Fibroblast of the aortic adventitia (primary cell): ENCODE results near the gene TIRAP. TPM values are rescaled to one million over a fixed set of nuclear protein-coding genes. Genes with fewer than 3 reads are reported as not detected.
"Not testable (repeated sequence)": the region's sequence is repeated elsewhere in the genome, so short reads cannot be mapped to it uniquely, and the experiment has no call there.

Experiments
- DNase-seq: peaks from one replicate; pipeline ENCODE4 v3.0.0-alpha.2; 2010; ENCODE audit warnings: low read depth
- H3K4me3 ChIP-seq: 2 replicates; pipeline ENCODE4 v1.5.1; 2011; ENCODE audit warnings: low read depth, mild to moderate bottlenecking, control low read depth, low read length, moderate library complexity
- CTCF ChIP-seq: IDR thresholded peaks from 2 replicates; pipeline ENCODE4 v1.5.1; 2011; ENCODE audit warnings: mild to moderate bottlenecking, low read length, control low read depth, inconsistent platforms; ENCODE audit not compliant: insufficient read depth
- total RNA-seq: library from RNA; depleted of rRNA; stranded (reverse); fragments of >200 nt; gene quantifications from 2 replicates; pipeline ENCODE4 v1.2.3, GENCODE V29; 2012; ENCODE audit warnings: low replicate concordance

TIRAP gene
- total RNA-seq, 1 donor = 5.8 TPM

DNA sequence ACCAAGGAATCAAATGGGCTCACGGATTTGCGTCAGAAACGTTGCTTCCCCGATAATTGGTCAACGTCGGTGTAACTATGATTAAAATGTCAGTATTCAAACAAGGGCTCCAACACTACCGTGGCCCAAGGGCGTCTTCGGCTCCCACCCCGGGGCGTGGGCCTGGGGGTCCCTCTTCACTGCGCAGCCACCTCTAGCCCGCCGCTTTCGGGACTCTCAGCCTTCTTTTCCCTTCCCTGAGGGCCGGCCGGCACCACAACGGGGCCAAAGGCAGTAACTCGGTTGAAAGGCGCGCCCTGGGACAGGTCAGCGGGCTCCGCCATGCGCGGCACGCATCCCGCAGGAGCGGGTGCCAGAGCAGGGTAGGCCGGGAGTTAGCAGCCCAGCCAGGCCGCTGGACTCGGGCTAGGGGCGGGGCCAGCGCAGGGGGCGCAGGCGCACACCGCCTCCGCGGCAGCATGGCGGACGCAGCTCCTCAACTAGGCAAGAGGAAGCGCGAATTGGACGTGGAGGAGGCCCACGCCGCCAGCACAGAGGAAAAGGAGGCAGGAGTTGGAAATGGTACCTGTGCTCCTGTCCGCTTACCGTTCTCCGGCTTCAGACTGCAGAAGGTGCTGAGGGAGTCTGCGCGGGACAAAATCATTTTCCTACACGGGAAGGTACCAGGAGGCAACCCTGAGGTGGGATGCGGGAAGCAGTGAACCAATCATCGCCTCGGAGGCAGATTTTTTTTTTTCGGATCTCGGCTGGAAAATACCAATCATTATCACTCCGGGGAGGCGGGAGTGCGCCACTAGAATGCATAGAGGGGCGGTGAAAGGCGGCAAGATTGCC, 20.9 kb downstream of the TIRAP start, which contains the start of gene DCPS:
Gene DCPS, plus strand, starts transcription at position 438 of the 834 bp plus-strand sequence. Its CDS starts 21 bp downstream, at position 459.
- TF ChIP-seq CTCF = no peak
- peak; percentile 89 for DNase-seq
- peak within 1 kb of the TSS; percentile 83 for H3K4me3 ChIP-seq

- H3K4me3 ChIP-seq = peak overlapping the region; percentile 83
- peak; percentile 10 for DNase-seq
- no peak for TF ChIP-seq CTCF
These were observed 21.7 kb downstream of the TIRAP start for GRCh38 chr11:126304457-126305075.

DNA sequence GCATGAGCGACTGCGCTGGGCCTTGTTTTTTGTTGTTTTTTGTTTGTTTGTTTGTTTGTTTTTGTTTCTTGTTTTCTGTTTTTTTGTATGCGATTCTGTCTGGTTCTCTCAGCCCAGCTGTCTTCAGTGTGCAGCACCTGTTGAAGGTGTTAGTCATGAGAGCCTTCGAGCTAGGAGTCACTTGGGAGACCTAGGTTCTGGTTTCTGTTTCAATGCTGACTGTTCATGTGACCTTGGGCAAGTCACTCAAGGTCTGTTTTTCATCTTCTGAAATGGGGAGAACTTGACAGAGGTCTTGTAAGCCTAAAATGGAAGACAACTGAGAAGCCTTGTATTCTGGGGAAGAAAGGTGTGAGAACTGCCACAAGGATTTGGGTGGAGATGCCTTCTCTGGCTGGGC, 22.8 kb downstream of the TIRAP start:
- no peak overlapping the region for H3K4me3 ChIP-seq
- TF ChIP-seq CTCF = no peak
- DNase-seq = no peak

DNA sequence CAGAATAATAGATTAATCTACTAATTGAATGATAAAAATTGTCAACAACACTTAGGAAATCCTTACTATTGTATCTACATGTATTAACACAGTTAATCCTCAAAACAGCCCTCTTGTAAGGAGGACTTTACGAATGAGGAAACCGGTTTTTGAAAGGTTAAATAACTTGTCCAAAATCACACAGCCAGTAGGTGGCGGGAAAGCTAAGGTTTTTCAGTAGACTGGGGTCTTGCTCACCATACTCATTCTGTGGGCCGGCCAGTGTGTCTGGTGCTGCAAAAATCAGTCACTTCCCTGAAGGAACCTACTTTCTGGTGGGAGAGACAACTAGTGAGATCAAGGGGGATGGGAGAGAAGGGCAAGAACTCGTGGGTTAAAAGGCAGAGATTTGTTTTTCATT, 24.8 kb downstream of the TIRAP start:
- peak; percentile 53 for TF ChIP-seq CTCF
- peak; percentile 68 for DNase-seq
- no peak overlapping the region for H3K4me3 ChIP-seq

DNA sequence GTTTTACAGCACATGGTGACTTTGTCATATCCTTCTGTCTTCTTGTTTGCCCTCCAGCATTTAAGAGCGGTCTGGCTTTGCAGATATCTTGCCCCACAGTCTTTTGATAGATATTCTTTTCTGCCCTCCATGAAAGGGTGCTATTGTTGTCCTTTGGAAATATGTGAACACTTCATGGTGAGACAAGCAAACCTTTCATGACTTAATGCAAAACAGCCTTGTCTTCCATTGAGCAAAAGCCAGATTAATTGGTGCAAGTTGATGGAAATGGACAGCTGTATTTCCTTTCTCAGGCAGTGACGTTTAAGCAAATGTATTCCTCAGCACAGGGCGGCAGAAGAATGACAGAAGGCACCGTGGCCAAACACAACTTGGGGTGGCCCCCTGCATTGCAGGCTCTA, 25.4 kb downstream of the TIRAP start:
- no peak overlapping the region for H3K4me3 ChIP-seq
- DNase-seq = no peak
- no peak for TF ChIP-seq CTCF

DNA sequence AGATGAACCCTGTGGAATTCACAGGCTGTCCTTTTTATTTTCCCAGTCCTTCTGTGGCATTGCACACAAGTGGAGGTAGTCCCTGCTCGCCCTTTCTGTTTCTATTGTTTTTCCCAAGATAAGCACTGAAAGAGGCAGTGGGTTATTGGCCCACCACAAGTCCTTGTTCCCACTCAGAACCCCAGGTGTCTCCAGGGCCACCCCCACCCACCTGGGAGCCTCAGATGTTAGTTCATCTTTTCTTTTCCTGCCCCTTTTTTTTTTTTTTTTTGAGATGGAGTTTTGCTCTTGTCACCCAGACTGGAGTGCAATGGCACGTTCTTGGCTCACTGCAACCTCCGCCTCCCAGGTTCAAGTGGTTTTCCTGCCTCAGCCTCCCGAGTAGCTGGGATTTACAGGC, 25.9 kb downstream of the TIRAP start:
- DNase-seq = not testable (repeated sequence)

DNA sequence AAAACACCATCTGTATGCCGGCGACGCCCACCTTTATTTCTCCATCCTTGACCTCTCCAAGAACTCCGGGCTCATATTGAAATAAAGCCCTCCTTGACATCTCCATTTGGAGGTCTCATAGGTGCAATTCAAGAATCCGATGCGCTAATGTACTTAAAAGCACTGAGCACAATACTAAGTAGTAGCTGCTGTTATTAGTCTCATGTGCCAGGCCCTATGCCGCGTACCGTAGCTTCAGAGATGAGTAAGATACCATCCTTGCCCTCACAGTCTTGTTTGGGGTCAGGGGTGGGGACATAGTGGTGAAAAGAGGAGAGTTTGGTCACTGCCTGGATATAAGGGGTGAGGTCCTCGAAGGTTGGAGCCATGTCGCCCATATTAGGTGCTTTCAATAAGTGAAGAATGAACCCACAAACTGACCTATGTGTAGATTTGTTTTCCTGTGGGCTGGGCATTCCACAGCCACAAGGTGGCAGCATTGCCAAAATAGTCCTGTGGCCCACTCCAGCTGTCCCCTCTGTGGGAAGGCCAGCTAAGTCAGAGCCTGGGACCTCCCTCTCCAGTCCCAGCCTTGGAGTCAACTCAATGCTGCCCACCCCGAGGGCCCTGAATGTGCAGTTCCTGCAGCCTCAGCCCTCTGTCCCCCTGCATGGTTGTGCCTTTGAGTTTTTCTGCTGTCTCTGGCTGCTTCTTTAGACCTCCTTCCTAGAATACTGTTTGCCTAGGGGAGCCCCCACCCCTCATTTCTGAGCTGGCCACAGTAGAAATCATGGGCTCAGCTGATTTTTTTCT, 27.5 kb downstream of the TIRAP start:
- H3K4me3 ChIP-seq = no peak overlapping the region
- TF ChIP-seq CTCF = peak; percentile 94
- DNase-seq = peak; percentile 82

More for the DNA sequence above, 25.9 kb downstream of the TIRAP start:
- H3K4me3 ChIP-seq = not testable (repeated sequence)
